Keratinocyte (primary cell): ENCODE data around the gene SLC27A3.

Source experiments
- CTCF ChIP-seq, 3 experiments: IDR thresholded peaks in 1 of 3; conservative IDR thresholded peaks in 1 of 3; optimal IDR thresholded peaks in 1 of 3; 2 replicates in 2 of 3; 3 replicates in 1 of 3; pipeline versions ENCODE3 to v1.5.1; 2011; ENCODE audit warnings: low read length in 3 of 3, mild to moderate bottlenecking in 3 of 3, moderate library complexity in 2 of 3, control low read depth in 1 of 3, inconsistent platforms in 1 of 3; ENCODE audit not compliant: insufficient read depth in 2 of 3; ENCODE audit errors: extremely low read depth in 1 of 3
- EZH2 ChIP-seq: IDR thresholded peaks from one replicate; pipeline ENCODE4 v1.6.1; 2012; ENCODE audit warnings: inconsistent platforms, mild to moderate bottlenecking, low read length, moderate library complexity

- TF ChIP-seq CTCF (optimal IDR thresholded peaks at IDR 0.05 in 1 of 3, IDR thresholded peaks at IDR 0.05 in 1 of 3, conservative IDR thresholded peaks at IDR 0.05 in 1 of 3; ENCODE audit: extremely low read depth in 1 of 3, insufficient read depth in 2 of 3, low read length in 3 of 3) (no peak), EZH2 (no peak)
Measured at GRCh38 chr1:153818876-153819275, 43.7 kb downstream of the SLC27A3 start.
